Measurements from ENCODE around the gene TWIST1.

Gene TWIST1

GRCh38 chr7:19119372-19119771 is 1.9 kb upstream of the TWIST1 start:
- TF ChIP-seq, protein P1, sequence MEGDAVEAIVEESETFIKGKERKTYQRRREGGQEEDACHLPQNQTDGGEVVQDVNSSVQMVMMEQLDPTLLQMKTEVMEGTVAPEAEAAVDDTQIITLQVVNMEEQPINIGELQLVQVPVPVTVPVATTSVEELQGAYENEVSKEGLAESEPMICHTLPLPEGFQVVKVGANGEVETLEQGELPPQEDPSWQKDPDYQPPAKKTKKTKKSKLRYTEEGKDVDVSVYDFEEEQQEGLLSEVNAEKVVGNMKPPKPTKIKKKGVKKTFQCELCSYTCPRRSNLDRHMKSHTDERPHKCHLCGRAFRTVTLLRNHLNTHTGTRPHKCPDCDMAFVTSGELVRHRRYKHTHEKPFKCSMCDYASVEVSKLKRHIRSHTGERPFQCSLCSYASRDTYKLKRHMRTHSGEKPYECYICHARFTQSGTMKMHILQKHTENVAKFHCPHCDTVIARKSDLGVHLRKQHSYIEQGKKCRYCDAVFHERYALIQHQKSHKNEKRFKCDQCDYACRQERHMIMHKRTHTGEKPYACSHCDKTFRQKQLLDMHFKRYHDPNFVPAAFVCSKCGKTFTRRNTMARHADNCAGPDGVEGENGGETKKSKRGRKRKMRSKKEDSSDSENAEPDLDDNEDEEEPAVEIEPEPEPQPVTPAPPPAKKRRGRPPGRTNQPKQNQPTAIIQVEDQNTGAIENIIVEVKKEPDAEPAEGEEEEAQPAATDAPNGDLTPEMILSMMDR (IDR thresholded peaks at IDR 0.05; ENCODE audit: borderline replicate concordance, control extremely low read depth, extremely low read depth, insufficient read depth, missing control alignments) = no peak
- in situ Hi-C loops (cut with MboI; ENCODE audit: low sequenced_read_pairs, unreplicated experiment) = loop anchor here (25.0 kb wide), 2 partner anchors 543 to 1668 kb away; partner anchors contain the start of gene SP8
- DNase-seq (ENCODE audit: low spot score) = no peak

DNA sequence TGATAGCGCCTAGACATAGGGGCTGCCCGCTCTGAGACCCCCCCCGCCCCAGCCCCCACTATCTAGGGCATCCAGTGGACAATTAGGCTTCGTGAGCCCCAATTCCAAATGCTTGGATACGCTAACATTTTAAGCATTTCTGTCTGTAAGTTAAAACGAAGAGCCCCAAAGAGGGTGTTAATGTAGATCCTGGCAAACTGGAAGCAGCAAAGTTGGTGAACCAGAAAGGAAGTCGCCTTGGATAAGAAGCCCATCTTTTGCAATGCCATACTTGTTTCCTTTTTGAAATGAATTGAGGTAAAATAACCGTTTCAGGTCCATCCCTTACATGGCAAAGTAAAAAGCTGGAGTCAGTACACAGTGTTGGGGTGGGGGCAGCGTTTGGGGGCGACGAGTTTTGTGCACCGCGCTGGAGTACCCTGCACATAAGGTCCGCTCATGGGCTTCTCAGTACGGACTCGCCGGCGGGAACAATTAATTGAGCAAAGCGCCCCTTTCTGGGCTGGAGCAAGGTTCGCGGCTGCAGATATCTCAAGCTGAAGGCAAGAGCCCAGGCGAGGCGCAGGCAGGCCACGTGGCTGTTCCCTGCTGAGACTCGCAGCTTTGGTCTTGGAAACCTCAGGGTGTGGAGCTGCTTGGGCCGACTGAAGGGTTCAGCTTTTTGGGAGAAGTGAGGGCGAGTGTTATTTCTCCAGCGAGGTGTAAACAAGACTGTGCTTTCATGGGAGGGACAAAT is 1.4 kb upstream of the TWIST1 start:
- in situ Hi-C loops (cut with MboI; ENCODE audit: low sequenced_read_pairs, unreplicated experiment) = loop anchor here (25.0 kb wide), 2 partner anchors 543 to 1668 kb away; partner anchors contain the start of gene SP8
- TF ChIP-seq, protein P1 (IDR thresholded peaks at IDR 0.05; ENCODE audit: borderline replicate concordance, control extremely low read depth, extremely low read depth, insufficient read depth, missing control alignments) = no peak
- no peak for DNase-seq (ENCODE audit: low spot score)

DNA sequence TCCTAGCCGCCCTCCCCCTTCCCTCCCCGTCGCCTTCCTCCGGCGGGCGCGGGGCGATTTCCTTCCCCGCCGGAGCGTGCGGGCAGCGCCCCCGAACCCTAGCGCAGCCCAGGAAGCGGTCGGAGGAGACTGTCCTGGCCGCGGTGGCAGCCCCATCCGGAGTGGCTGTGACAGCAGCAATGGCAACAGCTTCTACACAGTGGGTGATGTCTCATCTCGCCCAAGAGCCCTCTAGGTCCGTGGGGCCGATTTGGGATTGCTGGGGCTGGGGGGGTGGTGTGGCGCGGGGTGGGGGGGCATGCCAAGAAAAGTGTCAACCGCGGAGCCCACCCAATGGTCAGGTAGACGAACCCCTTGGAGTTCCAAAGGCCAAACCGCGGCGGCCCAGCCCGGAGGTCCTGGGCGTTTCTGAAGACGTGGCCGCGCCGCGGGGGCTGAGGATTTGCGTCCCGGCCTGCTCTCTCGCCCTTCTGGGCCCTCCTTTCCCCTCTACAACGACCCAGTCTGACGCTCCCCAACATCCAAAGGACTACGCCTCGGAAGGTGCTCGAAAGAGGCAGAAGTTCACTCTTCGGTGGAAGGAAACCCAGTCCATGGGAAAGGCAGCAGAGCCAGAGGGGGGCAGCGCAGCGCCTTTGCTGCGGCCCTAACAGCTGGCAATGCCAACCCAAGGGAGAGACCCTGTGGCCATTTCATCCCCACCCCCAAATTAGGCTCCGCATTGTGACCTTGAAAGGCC is 603 bp upstream of the TWIST1 start:
- TF ChIP-seq, protein P1 (IDR thresholded peaks at IDR 0.05; ENCODE audit: borderline replicate concordance, control extremely low read depth, extremely low read depth, insufficient read depth, missing control alignments) = no peak
- no peak for DNase-seq (ENCODE audit: low spot score)
- in situ Hi-C loops (cut with MboI; ENCODE audit: low sequenced_read_pairs, unreplicated experiment) = loop anchor here (25.0 kb wide), 2 partner anchors 544 to 1669 kb away; partner anchors contain the start of gene SP8

DNA sequence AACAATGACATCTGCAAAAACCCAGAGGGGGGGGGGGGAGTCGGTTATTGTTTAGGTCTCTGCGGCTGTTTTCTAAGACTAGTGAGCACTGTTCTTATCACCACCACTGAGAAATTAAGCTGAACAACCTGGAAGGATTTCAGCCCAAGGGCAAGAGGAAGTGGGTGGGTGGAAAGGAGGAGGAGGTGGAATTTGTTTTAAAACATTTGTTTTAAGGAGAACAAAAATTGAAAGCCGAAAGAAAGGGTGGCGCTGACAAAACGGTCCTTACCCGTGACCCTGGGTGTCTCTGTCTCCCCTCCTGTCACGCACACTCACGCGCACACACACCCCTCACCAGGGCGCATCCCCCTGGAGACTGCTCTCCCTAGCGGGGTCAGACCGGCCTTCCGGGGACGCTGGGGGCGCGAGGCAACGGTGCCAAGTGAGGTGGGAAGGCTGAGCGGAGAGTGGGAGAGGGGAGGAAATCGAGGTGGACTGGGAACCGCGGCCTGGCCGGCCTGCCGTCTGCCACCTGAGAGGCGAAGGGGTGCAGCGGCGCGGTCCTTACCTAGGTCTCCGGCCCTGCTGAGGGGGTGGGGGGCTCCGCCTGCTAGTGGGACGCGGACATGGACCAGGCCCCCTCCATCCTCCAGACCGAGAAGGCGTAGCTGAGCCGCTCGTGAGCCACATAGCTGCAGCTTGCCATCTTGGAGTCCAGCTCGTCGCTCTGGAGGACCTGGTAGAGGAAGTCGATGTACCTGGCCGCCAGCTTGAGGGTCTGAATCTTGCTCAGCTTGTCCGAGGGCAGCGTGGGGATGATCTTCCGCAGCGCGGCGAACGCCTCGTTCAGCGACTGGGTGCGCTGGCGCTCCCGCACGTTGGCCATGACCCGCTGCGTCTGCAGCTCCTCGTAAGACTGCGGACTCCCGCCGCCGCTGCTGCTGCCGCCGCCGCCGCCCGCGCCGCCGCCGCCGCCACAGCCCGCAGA is 1.0 kb downstream of the TWIST1 start:
- in situ Hi-C loops (cut with MboI; ENCODE audit: low sequenced_read_pairs, unreplicated experiment) = loop anchor here (25.0 kb wide), 2 partner anchors 546 to 1671 kb away; partner anchors contain the start of gene SP8
- TF ChIP-seq, protein P1 (IDR thresholded peaks at IDR 0.05; ENCODE audit: borderline replicate concordance, control extremely low read depth, extremely low read depth, insufficient read depth, missing control alignments) = no peak
- no peak for DNase-seq (ENCODE audit: low spot score)

DNA sequence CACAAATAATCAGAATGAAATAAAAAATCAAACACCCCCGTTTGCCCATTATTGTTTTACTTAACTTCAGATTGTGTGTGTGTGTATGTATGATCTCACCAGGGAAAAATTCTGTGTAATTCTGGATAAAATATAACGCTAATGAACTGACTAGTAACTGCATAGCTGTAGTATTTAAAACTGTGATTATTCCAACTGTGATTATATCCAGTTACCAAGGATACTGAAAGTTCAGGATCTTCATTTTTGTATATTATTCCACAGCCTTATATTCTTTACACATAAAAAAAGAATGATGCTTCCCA is 2.9 kb downstream of the TWIST1 start:
- TF ChIP-seq, protein P1 (IDR thresholded peaks at IDR 0.05; ENCODE audit: borderline replicate concordance, control extremely low read depth, extremely low read depth, insufficient read depth, missing control alignments) = no peak

More for the DNA sequence above, 2.9 kb downstream of the TWIST1 start:
- in situ Hi-C loops (cut with MboI; ENCODE audit: low sequenced_read_pairs, unreplicated experiment) = loop anchor here (25.0 kb wide), 2 partner anchors 548 to 1673 kb away; partner anchors contain the start of gene SP8
- no peak for DNase-seq (ENCODE audit: low spot score)

Measured in GM13976 (cell line).